Fibroblast of lung (primary cell): ENCODE results near the gene RUNX1.
"Not testable (repeated sequence)": the region's sequence is repeated elsewhere in the genome, so short reads cannot be mapped to it uniquely, and the experiment has no call there.

ENCODE experiments used
- EZH2 ChIP-seq: IDR thresholded peaks from 2 replicates; pipeline ENCODE4 v1.5.1; 2012; ENCODE audit warnings: low read length, control low read depth, mild to moderate bottlenecking; ENCODE audit errors: missing control alignments
- TF ChIP-seq, protein P1 (sequence below), 2 donors: IDR thresholded peaks in 1 of 2; conservative IDR thresholded peaks in 1 of 2; 1 replicate in 1 of 2; 2 replicates in 1 of 2; pipeline ENCODE4 v1.5.1; 2011 to 2012; ENCODE audit warnings: low read length in 2 of 2, control low read depth in 1 of 2, inconsistent platforms in 1 of 2, low read depth in 1 of 2, mild to moderate bottlenecking in 1 of 2

DNA sequence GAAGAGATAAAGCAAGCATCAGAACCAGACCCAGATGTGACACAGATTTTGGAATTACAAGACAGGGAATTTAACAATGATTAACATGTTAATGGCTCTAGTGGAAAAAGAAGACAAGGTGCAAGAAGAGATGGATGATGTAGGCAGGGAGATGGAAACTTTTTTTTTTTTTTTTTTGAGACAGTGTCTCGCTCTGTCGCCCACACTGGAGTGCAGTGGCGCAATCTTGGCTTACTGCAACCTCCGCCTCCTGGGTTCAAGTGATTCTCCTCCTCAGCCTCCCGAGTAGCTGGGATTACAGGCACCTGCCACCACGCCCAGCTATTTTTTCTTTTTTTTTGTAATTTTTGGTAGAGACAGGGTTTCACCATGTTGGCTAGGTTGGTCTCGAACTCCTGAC is 244.5 kb downstream of the RUNX1 start:
- TF ChIP-seq, protein P1, sequence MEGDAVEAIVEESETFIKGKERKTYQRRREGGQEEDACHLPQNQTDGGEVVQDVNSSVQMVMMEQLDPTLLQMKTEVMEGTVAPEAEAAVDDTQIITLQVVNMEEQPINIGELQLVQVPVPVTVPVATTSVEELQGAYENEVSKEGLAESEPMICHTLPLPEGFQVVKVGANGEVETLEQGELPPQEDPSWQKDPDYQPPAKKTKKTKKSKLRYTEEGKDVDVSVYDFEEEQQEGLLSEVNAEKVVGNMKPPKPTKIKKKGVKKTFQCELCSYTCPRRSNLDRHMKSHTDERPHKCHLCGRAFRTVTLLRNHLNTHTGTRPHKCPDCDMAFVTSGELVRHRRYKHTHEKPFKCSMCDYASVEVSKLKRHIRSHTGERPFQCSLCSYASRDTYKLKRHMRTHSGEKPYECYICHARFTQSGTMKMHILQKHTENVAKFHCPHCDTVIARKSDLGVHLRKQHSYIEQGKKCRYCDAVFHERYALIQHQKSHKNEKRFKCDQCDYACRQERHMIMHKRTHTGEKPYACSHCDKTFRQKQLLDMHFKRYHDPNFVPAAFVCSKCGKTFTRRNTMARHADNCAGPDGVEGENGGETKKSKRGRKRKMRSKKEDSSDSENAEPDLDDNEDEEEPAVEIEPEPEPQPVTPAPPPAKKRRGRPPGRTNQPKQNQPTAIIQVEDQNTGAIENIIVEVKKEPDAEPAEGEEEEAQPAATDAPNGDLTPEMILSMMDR (conservative IDR thresholded peaks at IDR 0.05 in 1 of 2, IDR thresholded peaks at IDR 0.05 in 1 of 2; ENCODE audit: low read depth in 1 of 2, low read length in 2 of 2) = not testable (repeated sequence)
- TF ChIP-seq EZH2 = not testable (repeated sequence)
